Activated naive CD4-positive, alpha-beta T cell treated with anti-CD3 and anti-CD28 coated beads, Interleukin-2, amount 10 ng/mL, durations not matched to agents 7 days and 5 days (primary cell): Measurements from ENCODE around the gene DNER.
"Not testable (repeated sequence)": the region's sequence is repeated elsewhere in the genome, so short reads cannot be mapped to it uniquely, and the experiment has no call there.

Source experiments
- CTCF ChIA-PET: fragments of 350-600 bp; sonication (Branson Sonifier 250); formaldehyde crosslinking; loops from one replicate; lab custom pipeline; 2021; ENCODE audit warnings: antibody characterized with exemption; lab: Charles Lee
- DNase-seq: peaks from one replicate; pipeline ENCODE4 v3.0.0-alpha.2; 2020
- H3K27ac Mint-ChIP-seq: one replicate; pipeline ENCODE4 v1.8.0; 2021; ENCODE audit warnings: mild to moderate bottlenecking, moderate library complexity, mixed read lengths
- H3K27me3 Mint-ChIP-seq: one replicate; pipeline ENCODE4 v1.8.0; 2021; ENCODE audit warnings: mild to moderate bottlenecking, mixed read lengths
- H3K36me3 Mint-ChIP-seq: one replicate; pipeline ENCODE4 v1.8.0; 2021; ENCODE audit warnings: mixed read lengths
- H3K4me1 Mint-ChIP-seq: one replicate; pipeline ENCODE4 v1.8.0; 2021; ENCODE audit warnings: mixed read lengths
- H3K4me3 Mint-ChIP-seq: one replicate; pipeline ENCODE4 v1.8.0; 2021; ENCODE audit warnings: mild to moderate bottlenecking, moderate library complexity, mixed read lengths
- H3K9me3 Mint-ChIP-seq: one replicate; pipeline ENCODE4 v1.8.0; 2021; ENCODE audit warnings: mixed read lengths

DNER gene

DNA sequence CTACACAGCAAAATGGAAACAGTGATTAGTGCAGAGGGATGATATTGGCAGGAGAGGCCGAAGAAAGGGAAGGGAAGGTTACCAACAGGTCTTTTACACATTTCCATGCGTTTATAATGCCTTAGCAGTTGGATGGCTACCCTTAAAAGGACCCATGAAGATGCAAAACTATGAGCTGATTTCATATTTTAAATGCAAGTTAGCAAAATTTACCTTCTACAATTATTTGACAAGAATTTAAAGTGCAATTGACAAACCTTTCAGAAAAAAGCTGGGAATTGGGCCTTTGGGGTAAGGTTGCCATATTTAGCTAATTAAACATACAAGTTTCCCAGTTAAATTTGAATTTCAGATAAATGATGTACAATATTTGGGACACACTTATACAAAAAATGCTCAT is 13.3 kb downstream of the DNER start:
- no peak overlapping the region for H3K27ac Mint-ChIP-seq
- CTCF ChIA-PET: no interaction called here
- no peaks in the 10 kb centered on the region for H3K36me3 Mint-ChIP-seq
- H3K4me3 Mint-ChIP-seq: no peak overlapping the region
- no peaks in the 10 kb centered on the region for H3K9me3 Mint-ChIP-seq
- no peaks in the 10 kb centered on the region for H3K4me1 Mint-ChIP-seq
- no peak for DNase-seq
- H3K27me3 Mint-ChIP-seq: peaks cover 6% of the 10 kb centered on the region

DNA sequence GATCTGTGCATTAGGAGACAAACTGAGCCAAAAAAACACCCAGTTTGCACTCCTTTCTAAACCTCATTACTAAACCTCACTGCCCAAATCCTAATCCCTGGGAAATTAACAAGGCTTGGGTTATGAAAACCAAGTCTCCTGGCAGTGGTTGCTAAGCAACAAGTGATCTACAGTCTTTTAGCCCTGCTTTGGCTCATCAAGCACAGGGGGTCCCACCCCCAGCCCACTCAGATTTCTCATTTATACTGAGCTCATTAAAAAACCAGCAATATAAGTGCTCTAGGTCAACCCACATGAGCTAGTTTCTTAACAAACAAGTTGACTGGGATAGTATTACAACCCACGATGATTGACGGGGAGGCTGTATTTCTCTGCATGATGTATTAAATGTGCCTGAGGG is 18.4 kb downstream of the DNER start:
- H3K27ac Mint-ChIP-seq: no peak overlapping the region
- CTCF ChIA-PET: no interaction called here
- H3K4me3 Mint-ChIP-seq: no peak overlapping the region
- H3K27me3 Mint-ChIP-seq: peaks cover 8% of the 10 kb centered on the region
- DNase-seq: no peak
- H3K36me3 Mint-ChIP-seq: no peaks in the 10 kb centered on the region
- no peaks in the 10 kb centered on the region for H3K4me1 Mint-ChIP-seq
- no peaks in the 10 kb centered on the region for H3K9me3 Mint-ChIP-seq

DNA sequence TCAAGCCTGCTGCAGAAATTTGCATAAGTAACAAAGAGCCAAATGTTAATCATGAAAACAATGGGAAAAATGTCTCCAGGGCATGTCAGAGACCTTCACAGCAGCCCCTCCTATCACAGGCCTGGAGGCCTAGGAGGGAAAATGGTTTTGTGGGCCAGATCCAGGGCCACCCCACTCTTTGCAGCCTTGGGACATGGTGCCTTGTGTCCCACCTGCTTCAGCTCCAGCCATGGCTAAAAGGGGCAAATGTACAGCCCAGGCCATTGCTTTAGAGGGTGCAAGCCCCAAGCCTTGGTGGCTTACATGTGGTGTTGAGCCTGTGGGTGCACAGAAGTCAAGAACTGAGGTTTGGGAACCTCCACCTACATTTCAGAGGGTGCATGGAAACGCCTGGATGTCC is 20.5 kb downstream of the DNER start:
- H3K4me1 Mint-ChIP-seq, H3K9me3 Mint-ChIP-seq, H3K27me3 Mint-ChIP-seq, H3K36me3 Mint-ChIP-seq, H3K27ac Mint-ChIP-seq, DNase-seq, H3K4me3 Mint-ChIP-seq, CTCF ChIA-PET: not testable (repeated sequence)

DNA sequence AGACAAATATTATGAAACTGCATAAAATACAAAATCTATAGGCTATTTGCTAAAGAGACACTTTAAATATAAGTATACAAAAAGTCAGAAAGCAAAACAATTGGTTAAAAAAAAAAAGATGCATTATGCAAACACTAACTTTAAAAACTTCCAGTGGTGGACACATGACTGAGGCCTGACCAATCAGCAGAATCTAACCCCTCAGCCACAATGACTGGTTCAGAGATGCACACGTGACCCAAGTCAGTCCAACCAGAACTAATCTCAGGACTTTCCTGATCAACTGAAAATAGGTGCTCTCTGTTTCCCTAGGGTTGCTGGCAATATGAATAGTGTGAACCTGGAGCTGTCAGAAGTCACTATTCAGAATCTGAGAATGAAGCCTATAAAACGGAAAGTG is 22.7 kb downstream of the DNER start:
- no peaks in the 10 kb centered on the region for H3K9me3 Mint-ChIP-seq
- CTCF ChIA-PET: interaction anchor here (0.6 kb wide), 1 partner anchor 106 kb away, joined by 3 read pairs; no protein-coding TSS in a partner anchor
- no peak for DNase-seq
- no peaks in the 10 kb centered on the region for H3K36me3 Mint-ChIP-seq
- no peak overlapping the region for H3K27ac Mint-ChIP-seq
- H3K4me1 Mint-ChIP-seq: no peaks in the 10 kb centered on the region
- H3K4me3 Mint-ChIP-seq: no peak overlapping the region
- H3K27me3 Mint-ChIP-seq: peaks cover 7% of the 10 kb centered on the region

DNA sequence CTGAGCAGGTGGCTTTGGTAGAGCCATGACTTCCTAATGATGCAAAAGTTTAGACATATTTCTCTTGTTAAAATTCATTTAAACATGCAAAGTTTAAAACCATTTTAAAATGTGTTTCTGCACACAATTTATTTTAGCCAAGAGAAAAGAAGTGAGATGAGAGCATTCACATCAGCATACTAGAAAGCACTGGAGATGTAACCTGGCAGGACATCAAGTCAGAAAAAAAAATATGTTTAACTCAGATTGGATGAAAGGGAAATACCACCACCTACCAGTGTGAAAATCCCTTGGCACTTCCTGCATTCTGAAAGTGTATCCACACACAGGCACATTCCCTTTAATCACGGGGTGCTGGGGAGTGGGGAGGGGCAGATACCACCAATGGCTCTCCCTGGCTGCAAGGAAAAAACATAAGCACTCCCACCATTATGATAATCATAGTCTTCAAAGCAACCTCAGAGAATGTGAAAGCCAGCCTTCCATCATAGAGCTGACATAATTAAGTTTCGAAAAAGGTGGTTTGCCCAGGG is 25.0 kb downstream of the DNER start:
- Mint-ChIP-seq H3K27ac (no peak overlapping the region), H3K4me1 (no peaks in the 10 kb centered on the region), H3K9me3 (no peaks in the 10 kb centered on the region), H3K27me3 (peaks cover 15% of the 10 kb centered on the region), H3K4me3 (no peak overlapping the region), H3K36me3 (no peaks in the 10 kb centered on the region)
- CTCF ChIA-PET: no interaction called here
- DNase-seq: no peak

DNA sequence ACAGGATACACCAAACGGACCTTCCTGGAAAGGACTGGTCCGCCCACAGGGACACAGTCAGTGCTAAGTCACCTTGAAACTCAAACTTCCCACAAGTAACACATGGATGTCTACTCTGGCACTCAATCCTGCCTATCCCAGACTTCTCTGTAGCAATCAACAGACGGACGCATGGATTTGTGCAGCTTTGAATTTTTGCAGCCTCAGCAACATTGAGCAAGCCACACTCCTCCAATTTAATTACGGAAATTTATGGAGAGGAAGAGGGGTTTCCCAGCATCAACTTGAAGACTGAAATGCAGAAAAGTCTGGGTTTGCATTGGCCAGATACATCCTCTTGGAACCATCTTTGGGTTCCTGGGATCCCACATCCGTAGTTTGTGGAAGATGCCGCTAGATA is 26.2 kb downstream of the DNER start:
- no peak overlapping the region for H3K27ac Mint-ChIP-seq
- no peaks in the 10 kb centered on the region for H3K4me1 Mint-ChIP-seq
- H3K27me3 Mint-ChIP-seq: peaks cover 19% of the 10 kb centered on the region
- H3K4me3 Mint-ChIP-seq: no peak overlapping the region
- CTCF ChIA-PET: no interaction called here
- H3K9me3 Mint-ChIP-seq: no peaks in the 10 kb centered on the region
- no peak for DNase-seq
- no peaks in the 10 kb centered on the region for H3K36me3 Mint-ChIP-seq

DNA sequence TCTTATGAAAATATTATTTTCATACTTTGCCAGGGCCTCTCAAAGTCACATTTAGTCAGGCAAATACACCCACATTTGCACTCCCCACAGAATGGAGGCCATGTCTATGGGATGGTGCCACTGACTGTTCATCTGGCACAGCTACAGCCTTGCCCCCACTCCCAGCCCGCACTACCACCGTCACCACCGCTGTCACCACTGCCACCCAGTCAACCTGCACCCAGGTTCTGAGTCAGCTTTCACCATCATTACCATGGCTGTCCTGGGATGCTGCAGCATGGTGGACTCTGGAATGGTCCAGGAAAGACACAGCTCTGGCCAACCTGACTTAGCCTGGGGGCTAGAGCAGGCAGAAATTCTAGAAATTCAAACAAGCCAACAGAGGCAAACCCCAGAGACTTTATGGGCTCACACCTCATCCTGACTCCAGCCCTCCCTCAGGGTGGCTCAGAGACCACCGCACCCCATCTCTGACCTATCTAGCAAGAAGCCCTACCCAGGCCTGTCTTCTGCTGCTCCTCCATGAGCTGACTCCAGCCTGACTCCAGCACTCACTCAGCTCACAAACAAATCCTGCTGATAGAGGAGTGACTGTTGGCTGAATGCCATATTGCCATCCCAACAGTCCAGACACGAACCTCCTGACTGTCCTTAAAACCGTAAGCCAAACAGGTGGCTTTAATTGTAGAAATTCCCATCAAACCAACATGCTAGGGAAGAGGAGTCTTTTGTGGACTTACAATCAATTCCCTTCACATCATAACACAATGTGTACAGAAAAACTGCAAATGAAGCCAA is 28.0 kb downstream of the DNER start:
- Mint-ChIP-seq H3K27ac (no peak overlapping the region), H3K4me1 (no peaks in the 10 kb centered on the region), H3K36me3 (no peaks in the 10 kb centered on the region), H3K9me3 (no peaks in the 10 kb centered on the region), H3K4me3 (no peak overlapping the region), H3K27me3 (peaks cover 22% of the 10 kb centered on the region)
- CTCF ChIA-PET: no interaction called here
- DNase-seq: no peak

DNA sequence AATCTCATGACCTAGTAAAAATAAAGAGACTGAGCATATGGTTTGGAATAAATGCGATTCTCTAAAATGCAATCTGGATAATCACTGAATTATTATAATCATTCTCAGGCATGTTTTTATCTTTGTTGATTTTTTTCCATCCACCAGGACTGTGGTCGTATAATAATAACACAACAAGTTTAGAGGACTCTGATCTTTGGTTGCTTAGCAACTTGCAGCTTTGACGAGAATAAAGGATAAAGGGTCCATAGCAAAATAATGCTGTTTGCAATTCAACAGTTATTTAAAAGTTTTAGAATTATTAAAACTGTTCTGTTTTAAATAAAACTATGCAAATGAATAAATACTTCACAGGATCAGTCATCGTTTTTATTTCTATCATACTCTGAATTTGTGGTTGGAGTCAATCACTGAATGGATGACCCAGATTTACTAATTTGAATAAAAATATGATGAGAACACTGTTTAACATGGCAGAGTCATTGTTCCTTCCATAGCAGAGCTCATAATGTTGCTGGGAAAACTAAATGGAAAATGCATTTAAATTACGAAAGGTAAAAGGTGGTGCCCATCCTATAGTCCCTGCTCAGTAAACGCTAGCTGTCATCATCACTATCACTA is 29.3 kb downstream of the DNER start:
- DNase-seq: no peak
- Mint-ChIP-seq H3K27ac (no peak overlapping the region), H3K27me3 (peaks cover 22% of the 10 kb centered on the region), H3K4me1 (no peaks in the 10 kb centered on the region), H3K4me3 (no peak overlapping the region), H3K9me3 (no peaks in the 10 kb centered on the region), H3K36me3 (no peaks in the 10 kb centered on the region)
- CTCF ChIA-PET: no interaction called here

DNA sequence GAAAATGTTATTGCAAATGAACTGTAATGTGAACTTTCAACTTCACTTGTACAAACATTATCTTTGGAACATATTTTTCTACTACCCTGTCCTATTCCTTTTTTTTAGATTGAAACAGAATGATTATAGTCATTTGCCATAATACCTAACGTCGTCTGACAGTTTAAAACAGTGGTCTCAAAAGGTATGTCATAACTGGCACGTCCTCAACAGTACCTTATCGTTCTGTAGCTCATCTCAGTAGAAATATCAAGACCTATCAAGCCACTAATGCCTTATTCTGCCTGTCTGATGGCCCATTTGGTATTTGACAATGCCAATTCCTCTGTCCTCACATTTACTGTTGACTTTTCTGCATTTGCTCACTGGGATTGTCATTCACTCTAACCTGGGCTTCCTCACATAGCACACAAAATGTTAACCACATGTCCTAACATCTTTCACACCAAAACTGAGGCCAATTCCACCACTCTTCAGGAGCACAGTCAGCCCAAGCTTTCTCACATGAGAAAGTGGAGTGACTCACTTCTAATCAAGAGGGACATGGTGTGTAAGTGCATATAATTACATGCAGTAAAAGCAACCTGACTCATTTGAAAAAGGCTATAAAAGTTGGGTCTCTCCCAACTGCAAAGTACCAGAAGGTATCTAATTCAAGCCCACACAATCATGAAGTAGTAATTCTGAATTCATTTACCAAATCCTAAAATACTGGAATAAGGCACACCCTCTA is 34.8 kb downstream of the DNER start:
- CTCF ChIA-PET: no interaction called here
- Mint-ChIP-seq H3K4me3 (no peak overlapping the region), H3K27ac (no peak overlapping the region), H3K4me1 (no peaks in the 10 kb centered on the region), H3K27me3 (peaks cover 12% of the 10 kb centered on the region), H3K9me3 (no peaks in the 10 kb centered on the region), H3K36me3 (no peaks in the 10 kb centered on the region)
- DNase-seq: no peak

DNA sequence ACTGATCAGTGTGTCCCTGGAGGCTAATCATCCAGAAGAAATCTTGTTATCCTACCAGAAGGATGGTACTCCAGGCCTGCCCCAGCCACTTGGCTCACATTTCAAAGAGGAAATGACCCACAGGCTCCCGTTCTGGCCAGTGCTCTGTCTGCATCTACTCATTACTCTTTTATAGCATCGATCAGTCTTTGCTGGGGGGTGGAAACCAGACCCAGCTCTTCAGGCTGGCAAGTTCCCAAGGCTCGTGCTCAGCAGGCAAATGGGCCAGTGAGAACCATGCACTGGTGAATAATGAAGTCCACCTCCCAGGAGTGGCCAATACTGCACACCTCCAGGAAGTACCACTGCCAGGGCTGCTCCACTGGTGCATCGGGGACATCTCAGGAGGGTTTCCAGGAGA is 38.8 kb downstream of the DNER start:
- Mint-ChIP-seq H3K9me3 (no peaks in the 10 kb centered on the region), H3K4me1 (no peaks in the 10 kb centered on the region), H3K27ac (no peak overlapping the region), H3K27me3 (peaks cover 17% of the 10 kb centered on the region), H3K36me3 (no peaks in the 10 kb centered on the region), H3K4me3 (no peak overlapping the region)
- no peak for DNase-seq
- CTCF ChIA-PET: no interaction called here

DNA sequence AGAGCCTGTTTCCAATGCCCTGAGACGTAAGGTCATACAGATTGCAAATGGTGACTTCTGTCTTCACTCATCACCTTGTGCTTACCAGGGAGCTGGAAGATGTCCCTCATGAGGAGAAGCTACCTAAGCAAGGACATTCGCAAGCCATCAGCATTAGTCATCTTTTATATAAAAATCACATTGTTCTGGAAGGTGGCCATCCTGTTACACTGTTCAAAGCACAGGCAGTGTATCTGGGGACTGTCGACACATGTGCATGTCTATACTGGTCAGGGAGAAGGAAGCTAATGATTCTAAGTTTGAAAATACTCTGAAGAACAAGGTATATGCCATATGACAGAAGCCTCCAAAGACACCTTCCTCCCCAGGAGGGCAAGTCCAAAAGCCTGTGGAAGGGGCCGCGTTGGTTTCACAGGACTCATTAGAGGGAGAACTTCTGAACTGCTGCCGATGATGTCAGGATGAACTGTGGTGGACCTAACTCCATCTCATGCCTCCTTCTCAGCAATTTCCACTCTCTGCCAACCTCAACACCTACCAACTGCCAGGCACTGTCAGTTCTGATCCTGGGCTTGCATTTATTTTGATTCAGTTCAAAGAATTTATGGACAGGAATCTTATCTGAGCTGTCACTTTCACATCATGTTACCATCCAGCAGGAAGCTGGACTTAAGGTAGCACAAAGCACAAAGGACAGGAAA is 39.4 kb downstream of the DNER start:
- no peaks in the 10 kb centered on the region for H3K36me3 Mint-ChIP-seq
- no peak for DNase-seq
- H3K27ac Mint-ChIP-seq: no peak overlapping the region
- CTCF ChIA-PET: no interaction called here
- no peaks in the 10 kb centered on the region for H3K9me3 Mint-ChIP-seq
- H3K4me3 Mint-ChIP-seq: no peak overlapping the region
- H3K27me3 Mint-ChIP-seq: peaks cover 17% of the 10 kb centered on the region
- H3K4me1 Mint-ChIP-seq: no peaks in the 10 kb centered on the region

DNA sequence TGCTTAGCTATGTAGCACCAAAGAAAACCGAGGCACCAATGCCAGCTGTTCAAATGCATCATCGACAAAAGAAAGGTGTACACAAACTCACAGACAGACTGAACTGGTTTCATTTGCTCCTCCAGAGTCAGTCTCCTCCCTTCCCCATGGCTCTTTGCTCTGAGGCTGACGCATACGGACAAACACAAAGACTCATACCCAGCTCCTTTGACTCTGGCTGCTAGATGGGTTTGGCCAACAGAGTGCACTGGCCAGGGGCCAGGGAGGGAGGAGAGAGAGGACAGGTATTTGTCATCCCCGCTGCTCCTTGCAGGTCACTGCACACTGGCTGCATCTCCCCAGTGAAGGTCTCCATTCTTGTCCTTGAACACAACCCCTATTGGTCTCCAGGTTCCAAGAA is 40.7 kb downstream of the DNER start:
- Mint-ChIP-seq H3K9me3 (no peaks in the 10 kb centered on the region), H3K27ac (peak overlapping the region; percentile 64), H3K4me3 (no peak overlapping the region), H3K36me3 (no peaks in the 10 kb centered on the region), H3K27me3 (peaks cover 17% of the 10 kb centered on the region), H3K4me1 (no peaks in the 10 kb centered on the region)
- DNase-seq: no peak
- CTCF ChIA-PET: no interaction called here

DNA sequence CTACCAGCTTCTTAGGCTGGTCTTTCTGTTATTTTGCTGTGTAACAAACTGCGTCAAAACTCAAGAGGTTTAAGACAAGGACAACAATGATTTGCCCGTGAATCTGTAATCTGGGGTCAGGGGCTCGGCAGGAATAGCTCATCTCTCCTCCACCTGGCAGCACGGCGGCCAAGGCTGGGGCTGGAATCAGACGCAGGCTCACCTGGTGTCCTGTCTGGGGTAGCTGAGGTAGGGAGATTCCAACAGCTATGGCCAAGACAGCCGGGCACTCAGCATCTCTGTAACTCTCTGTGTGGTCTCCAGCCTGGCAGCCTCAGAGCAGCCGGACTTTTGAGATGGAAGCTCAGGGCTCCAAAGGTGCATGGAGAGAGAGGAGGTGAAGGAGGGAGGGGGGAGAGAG is 42.3 kb downstream of the DNER start:
- Mint-ChIP-seq H3K4me3 (no peak overlapping the region), H3K27ac (no peak overlapping the region), H3K9me3 (no peaks in the 10 kb centered on the region), H3K36me3 (no peaks in the 10 kb centered on the region), H3K27me3 (peaks cover 17% of the 10 kb centered on the region), H3K4me1 (no peaks in the 10 kb centered on the region)
- CTCF ChIA-PET: no interaction called here
- no peak for DNase-seq

DNA sequence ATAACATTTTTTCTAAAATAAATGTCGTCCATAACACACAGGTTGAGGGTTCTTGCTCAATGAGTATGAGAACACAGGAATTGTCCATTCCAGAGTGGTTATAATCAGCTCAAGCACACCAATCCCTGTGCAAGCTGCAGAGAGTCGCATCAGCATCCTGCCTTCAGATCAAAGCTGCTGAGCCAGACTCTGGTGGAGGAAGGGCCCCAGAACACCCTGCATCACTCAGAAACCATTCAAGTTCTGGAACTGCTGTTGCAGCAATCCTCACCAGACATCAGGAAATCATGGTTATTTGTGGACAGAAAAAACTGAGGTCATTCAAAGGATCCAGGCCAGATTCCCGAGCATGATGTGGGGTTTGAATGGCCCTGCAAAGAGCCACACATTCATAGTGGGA is 44.5 kb downstream of the DNER start:
- Mint-ChIP-seq H3K27ac (no peak overlapping the region), H3K9me3 (no peaks in the 10 kb centered on the region), H3K4me3 (no peak overlapping the region), H3K27me3 (peaks cover 17% of the 10 kb centered on the region), H3K4me1 (no peaks in the 10 kb centered on the region), H3K36me3 (no peaks in the 10 kb centered on the region)
- CTCF ChIA-PET: no interaction called here
- no peak for DNase-seq
